ENCODE results near the gene SRPK1.
"Not testable (repeated sequence)": the region's sequence is repeated elsewhere in the genome, so short reads cannot be mapped to it uniquely, and the experiment has no call there.

DNA sequence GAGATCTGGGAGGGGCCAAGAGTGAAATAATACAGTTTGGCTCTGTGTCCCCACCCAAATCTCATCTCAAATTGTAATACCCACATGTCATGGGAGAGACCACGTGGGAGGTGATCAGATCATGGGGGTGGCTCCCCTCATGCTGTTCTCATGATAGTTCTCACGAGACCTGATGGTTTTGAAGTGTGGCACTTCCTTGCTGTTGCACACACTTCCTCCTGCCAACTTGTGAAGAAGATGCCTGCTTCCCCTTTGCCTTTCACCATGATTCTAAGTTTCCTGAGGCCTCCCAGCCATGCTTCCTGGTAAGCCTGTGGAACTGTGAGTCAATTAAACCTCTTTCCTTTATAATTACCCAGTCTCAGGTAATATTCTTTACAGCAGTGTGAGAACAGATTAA lies 11.3 kb downstream of the SRPK1 start:
- TF ChIP-seq, protein P1, sequence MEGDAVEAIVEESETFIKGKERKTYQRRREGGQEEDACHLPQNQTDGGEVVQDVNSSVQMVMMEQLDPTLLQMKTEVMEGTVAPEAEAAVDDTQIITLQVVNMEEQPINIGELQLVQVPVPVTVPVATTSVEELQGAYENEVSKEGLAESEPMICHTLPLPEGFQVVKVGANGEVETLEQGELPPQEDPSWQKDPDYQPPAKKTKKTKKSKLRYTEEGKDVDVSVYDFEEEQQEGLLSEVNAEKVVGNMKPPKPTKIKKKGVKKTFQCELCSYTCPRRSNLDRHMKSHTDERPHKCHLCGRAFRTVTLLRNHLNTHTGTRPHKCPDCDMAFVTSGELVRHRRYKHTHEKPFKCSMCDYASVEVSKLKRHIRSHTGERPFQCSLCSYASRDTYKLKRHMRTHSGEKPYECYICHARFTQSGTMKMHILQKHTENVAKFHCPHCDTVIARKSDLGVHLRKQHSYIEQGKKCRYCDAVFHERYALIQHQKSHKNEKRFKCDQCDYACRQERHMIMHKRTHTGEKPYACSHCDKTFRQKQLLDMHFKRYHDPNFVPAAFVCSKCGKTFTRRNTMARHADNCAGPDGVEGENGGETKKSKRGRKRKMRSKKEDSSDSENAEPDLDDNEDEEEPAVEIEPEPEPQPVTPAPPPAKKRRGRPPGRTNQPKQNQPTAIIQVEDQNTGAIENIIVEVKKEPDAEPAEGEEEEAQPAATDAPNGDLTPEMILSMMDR (IDR thresholded peaks at IDR 0.05; ENCODE audit: insufficient read depth, low read length) = not testable (repeated sequence)
- TF ChIP-seq, protein P2, sequence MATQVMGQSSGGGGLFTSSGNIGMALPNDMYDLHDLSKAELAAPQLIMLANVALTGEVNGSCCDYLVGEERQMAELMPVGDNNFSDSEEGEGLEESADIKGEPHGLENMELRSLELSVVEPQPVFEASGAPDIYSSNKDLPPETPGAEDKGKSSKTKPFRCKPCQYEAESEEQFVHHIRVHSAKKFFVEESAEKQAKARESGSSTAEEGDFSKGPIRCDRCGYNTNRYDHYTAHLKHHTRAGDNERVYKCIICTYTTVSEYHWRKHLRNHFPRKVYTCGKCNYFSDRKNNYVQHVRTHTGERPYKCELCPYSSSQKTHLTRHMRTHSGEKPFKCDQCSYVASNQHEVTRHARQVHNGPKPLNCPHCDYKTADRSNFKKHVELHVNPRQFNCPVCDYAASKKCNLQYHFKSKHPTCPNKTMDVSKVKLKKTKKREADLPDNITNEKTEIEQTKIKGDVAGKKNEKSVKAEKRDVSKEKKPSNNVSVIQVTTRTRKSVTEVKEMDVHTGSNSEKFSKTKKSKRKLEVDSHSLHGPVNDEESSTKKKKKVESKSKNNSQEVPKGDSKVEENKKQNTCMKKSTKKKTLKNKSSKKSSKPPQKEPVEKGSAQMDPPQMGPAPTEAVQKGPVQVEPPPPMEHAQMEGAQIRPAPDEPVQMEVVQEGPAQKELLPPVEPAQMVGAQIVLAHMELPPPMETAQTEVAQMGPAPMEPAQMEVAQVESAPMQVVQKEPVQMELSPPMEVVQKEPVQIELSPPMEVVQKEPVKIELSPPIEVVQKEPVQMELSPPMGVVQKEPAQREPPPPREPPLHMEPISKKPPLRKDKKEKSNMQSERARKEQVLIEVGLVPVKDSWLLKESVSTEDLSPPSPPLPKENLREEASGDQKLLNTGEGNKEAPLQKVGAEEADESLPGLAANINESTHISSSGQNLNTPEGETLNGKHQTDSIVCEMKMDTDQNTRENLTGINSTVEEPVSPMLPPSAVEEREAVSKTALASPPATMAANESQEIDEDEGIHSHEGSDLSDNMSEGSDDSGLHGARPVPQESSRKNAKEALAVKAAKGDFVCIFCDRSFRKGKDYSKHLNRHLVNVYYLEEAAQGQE (IDR thresholded peaks at IDR 0.05; ENCODE audit: insufficient replicate concordance, low read depth) = not testable (repeated sequence)
- TF ChIP-seq GABPA, POLR2AphosphoS5 (IDR thresholded peaks at IDR 0.05; ENCODE audit: low read depth): not testable (repeated sequence)
